Hair follicular keratinocyte (primary cell): ENCODE results near the gene ZNF883. TPM values are rescaled to one million over a fixed set of nuclear protein-coding genes. Genes with fewer than 3 reads are reported as not detected.

Experiments
- total RNA-seq: library from RNA; depleted of rRNA; stranded (reverse); fragments of >200 nt; gene quantifications from 2 replicates; pipeline ENCODE4 v1.2.3, GENCODE V29; 2015

Gene ZNF883
- total RNA-seq = 1.6 and 2.7 TPM in 2 replicates

DNA sequence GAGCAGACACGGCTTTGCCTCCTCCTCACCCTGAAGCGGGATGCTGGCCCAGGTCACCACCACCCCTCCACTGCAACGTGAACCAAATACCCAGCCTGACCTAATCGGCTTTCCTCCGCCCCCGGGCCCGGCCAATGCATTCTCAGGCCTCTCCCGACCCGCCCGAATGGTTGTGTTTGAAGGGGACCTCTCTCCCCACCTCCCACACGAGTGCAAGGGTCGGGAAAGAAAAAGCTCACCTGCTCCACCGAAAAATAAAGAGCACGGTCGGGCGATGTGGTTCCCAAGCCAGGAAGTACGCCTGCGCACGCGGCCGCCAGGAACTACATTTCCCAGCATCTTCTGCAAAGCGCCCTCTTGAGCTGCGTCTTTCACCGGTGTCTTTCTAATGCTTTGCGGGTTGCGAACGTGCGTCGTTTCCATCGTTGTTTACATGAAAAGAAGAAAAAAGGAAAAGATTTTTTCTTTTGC, at the start of gene ZNF883:
Gene ZNF883, minus strand, starts transcription at position 282 of the 471 bp plus-strand sequence.

DNA sequence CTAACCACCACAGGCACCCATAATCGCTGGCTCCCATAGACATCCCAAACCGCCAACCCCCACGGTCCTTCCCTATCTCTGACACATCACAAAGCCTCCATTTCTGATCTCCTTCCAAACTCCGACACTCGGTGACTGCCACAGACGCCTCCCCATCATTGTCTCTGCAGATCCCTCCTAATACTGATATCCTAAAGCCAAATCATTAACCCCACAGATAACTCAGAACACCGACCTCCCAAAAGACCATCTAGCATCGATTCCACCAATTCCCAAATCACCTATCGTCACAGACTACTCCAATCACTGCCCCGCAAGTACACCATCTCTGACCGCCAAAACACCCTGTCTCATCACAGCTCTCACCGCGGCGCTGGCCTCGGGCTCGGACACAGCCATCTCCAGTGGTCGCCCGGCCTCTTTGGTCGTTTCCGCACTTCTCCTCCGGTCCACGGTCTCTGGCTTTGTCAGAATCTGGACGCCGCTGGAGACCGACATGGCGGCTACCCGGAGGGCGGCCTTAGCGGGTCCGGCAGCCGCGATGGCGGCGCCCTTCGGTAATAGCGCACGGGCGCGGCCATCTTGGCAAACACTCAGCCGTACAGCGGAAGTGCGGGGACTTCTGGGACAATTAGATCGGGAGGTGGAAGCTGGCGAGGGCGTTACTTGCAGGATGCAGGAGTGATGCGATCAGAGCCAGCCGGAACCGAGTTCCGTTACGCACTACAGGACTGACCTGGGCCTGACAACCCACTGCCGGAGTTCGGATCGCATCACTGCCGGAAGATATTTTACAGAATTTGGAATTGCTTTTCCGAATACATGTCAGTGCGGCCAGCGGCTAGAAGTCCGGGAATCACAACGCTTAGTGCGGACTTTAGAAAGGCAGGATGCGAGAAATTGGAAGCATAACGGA, 44.5 kb upstream of the ZNF883 start, which contains the start of gene ZFP37:
Gene ZFP37, minus strand, starts transcription at position 534 of the 916 bp plus-strand sequence. Its CDS starts 36 bp downstream, at position 498.

Other genes with a start within 250 kb of the ZNF883 start
- gene SLC46A2, start 121.3 kb downstream of the ZNF883 start, total RNA-seq = not detected in 2 replicates
- 0.80 and 2.3 TPM in 2 replicates for gene ZFP37, start 44.5 kb upstream of the ZNF883 start, total RNA-seq
- gene SLC31A2, start 138.8 kb upstream of the ZNF883 start, total RNA-seq = 49.6 and 74.3 TPM in 2 replicates
- gene FKBP15, start 209.1 kb upstream of the ZNF883 start, total RNA-seq = 11.0 and 12.0 TPM in 2 replicates
- 16.1 and 20.4 TPM in 2 replicates for gene SLC31A1, start 209.4 kb upstream of the ZNF883 start, total RNA-seq